HTERT RPE-1 (cell line): ENCODE measurements around the gene B4GALNT1.
"Not testable (repeated sequence)": the region's sequence is repeated elsewhere in the genome, so short reads cannot be mapped to it uniquely, and the experiment has no call there.

Source experiments
- in situ Hi-C: fragments of 300-500 bp; cut with MboI; formaldehyde crosslinking; loops from 4 replicates; pipeline ENCODE4 v1.14.3; 2020; ENCODE audit warnings: low sequenced_read_pairs

The B4GALNT1 gene

GRCh38 chr12:57638096-57638495, 5.1 kb upstream of the B4GALNT1 start:
- in situ Hi-C loops = no loop called here

DNA sequence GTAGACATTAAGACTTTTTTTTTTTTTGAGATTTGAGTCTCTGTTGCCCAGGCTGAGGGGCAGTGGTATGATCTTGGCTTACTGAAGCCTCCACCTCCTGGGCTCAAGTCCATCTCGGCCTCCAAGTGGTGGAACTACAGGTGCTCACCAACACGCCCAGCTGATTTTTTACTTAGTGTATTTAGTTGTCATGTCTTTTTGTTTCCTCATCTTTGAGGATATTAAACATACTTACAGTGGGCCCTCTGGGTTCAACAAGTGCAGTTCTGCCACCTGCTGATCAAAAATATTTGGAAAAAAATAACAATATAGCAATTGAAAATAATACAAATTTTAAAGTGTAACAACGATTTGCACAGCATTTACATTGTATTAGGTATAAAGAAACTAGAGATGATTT, 4.4 kb upstream of the B4GALNT1 start:
- in situ Hi-C loops = no loop called here

DNA sequence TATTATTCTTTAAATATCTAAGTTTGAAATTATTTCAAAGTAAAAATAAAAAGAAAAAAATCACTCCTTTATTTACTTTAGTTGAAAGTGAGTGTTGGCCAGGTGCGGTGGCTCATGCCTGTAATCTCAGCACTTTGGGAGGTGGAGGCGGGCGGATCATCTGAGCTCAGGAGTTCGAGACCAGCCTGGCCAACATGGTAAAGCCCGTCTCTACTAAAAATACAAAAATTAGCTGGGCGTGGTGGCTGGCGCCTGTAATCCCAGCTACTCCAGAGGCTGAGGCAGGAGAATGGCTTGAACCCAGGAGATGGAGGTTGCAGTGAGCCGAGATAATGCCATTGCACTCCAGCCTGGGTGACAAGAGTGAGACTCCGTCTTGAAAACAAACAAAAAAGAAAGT, 3.7 kb upstream of the B4GALNT1 start:
- in situ Hi-C loops = not testable (repeated sequence)

DNA sequence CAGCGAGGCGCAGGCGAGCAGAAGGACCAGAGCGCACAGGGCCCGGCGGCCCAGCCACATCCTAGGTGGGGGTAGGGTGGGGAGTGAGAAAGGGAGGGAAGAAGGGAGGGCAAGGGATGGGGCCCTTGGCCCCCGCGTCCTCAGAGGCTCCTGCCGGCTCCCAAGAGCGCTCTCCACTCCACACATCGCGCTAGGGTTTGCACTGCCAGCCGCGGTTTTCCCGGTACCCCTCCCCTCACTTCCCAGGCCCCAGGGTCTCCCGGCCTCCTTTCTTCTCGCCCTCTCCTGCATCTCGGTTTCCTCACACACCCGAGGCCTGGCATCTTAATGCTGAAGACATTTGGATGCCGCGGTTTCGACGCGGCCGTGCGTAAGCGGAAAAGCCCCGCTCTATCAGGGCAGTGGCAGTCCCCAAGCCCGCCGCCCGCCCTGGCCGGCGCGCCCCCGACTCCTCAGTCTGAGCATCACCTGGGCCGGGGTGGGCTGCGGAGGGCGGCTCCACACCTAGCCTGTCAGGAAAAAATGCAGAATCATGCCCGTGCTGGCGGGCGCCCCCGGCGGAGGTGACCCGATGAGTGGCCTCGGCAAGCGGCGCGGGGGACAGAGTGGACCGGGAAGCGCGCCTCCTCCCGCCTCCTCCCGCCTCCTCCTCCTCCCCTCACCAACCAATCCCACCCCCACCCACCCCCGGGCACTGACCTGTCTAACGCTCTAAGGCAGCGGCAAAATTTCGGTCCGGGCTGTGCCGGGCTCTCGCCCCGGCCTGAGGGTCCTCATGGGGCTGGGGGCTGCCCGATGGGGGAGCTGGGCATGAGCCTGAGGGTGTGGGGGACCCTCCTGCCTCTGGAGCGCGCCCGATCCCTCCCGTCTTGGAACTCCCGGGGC, 686 bp downstream of the B4GALNT1 start:
- in situ Hi-C loops = no loop called here

DNA sequence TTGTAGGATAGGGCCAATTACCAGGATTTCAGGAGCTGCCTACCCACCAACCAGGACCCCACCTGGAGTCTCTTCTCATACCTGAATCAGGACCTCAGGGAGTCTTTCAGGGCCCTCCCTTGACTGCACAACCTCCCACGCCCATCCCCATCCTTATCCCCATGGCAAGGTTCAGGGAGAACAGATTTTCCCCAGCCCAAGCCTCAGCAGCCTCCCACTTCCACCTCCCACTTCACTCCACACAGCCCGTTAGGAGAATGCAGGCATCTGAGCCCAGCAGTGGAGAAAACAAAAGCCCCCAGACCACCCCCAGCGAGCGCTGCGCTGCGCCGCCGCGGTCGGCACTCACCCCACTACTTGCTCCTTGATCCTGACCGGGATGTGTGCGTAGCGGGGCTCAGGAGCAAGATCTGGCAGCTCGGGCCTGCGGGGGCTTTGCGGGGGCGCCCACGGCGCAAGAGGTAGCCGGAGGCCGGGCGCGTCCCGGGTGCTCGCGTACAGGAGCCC, 1.4 kb downstream of the B4GALNT1 start:
- in situ Hi-C loops = no loop called here

- in situ Hi-C loops = no loop called here
These were observed 2.0 kb downstream of the B4GALNT1 start for GRCh38 chr12:57630891-57631433.

DNA sequence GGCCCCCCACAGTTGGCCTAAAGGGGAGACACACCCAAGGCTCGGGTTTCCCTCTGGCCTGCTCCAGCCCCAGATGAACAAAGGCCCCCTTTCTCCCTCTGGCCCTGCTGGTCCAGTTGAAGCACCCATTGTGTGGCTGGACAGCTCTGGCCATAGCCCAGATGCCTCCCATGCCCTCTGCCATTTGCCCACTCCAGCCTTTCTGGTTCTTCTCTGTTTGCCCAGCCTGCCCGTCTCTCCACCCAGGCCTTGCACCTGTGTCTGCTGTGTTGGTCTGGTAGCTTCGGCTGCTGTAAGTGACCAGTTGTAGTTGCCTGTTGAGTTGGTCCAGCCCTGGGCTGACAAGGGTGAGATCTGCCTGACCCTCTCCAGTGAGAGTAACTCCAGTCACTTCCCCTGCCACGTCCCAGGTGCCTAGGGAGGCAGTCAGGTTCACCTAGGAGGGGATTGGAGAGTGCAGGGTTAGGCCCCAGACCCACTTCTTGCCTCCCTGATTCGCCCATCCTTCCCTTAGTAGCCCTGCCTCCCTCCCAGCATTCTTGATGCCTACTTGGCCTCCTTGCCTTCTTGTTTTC, 3.0 kb downstream of the B4GALNT1 start:
- in situ Hi-C loops = no loop called here

GRCh38 chr12:57628280-57629191, 4.5 kb downstream of the B4GALNT1 start:
- in situ Hi-C loops = no loop called here

GRCh38 chr12:57627501-57628279, 5.3 kb downstream of the B4GALNT1 start:
- in situ Hi-C loops = no loop called here

DNA sequence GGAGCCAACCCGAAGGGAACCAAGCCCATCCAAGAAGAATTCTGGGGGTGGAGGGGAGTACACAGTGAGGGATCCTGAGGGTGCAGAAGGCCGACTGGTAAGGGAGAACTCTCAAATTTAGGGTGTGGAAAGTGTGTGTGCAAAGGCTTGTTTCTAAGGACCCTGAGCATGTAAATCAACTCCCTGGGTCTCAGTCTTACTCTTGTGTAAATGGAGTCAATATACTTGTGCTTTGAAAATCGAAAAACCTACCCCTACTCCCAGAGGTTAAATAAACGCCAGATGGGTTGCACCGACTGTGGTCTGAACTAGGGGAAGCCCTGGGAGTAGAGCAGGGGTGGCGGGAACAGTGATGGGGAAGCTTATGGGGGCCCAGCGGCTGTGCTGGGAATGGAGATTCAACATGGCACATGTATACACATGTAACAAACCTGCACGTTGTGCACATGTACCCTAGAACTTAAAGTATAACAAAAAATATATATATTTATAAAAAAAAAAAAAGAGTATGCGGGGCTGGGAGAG, 6.0 kb downstream of the B4GALNT1 start:
- in situ Hi-C loops = no loop called here

- in situ Hi-C loops = no loop called here
These were observed 6.7 kb downstream of the B4GALNT1 start for GRCh38 chr12:57626111-57626920.

- in situ Hi-C loops = no loop called here
These were observed 7.6 kb downstream of the B4GALNT1 start for GRCh38 chr12:57625261-57626032.

- in situ Hi-C loops = no loop called here
These were observed 8.4 kb downstream of the B4GALNT1 start for GRCh38 chr12:57624441-57625220.

GRCh38 chr12:57623811-57624390, 9.1 kb downstream of the B4GALNT1 start:
- in situ Hi-C loops = no loop called here

DNA sequence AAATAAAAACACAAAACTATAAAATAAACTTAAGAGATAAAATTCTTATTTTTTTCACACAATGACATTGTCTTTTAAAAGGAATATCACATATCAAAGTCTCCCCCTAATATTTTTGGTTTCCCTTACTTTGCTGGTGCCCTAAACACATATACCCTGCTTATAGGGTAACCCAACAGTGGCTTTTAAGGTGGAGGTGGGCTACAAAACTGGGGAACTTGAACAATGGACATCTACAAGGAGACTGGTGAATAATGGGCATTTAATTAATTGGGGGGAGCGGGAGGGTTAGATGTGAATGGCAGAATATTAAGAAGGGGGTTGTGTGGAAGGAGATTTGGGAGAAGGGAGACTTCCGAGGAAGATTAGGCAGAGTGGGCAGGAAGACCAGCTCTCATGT, 9.6 kb downstream of the B4GALNT1 start:
- in situ Hi-C loops = no loop called here

DNA sequence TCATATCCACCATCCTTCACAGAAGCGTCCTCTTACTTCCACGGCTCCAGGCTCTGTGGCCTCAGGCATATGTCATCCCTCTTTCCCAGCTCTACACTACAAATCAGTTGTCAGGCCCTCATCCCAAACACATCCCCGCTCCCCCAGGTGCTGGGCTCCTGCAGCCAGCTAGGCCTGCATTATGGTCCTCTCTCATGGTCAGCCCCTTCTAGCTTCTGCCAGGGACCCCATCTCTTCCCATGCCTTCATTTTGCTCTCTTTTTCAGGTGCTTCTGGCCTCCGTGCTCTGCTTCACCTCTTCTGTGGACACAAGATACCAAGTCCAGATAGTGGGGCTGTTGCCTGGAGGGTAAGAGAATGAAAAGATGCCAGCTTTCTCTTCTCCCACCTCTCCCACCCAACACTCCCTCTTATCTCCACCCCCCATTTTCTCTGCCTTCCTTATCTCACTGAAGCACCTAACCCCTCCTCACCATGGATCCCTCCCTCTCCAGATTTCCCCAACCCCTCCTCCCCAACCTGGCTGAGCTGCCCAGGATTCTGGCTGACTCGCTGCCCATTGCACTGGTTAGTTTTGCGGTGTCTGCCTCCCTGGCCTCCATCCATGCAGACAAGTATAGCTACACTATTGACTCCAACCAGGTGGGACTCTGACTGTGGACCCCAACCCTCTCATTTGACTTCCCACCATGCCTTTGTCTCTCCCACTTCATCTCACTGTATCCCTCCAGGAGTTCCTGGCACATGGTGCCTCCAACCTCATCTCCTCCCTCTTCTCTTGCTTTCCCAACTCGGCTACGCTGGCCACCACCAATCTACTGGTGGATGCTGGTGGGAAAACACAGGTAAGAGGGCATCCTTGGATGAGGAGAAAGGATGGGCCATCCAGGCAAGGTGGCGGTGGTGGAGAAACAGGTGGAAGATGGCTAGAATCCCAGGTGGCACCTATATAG, 10.4 kb downstream of the B4GALNT1 start:
- in situ Hi-C loops = no loop called here
